SK-N-SH treated with all-trans-retinoic acid at 6 μM for 48 hours (cell line): ENCODE data around the gene LITAF.

Experiments
- ARNTL ChIP-seq: fragments of 450-650 bp; formaldehyde crosslinking; IDR thresholded peaks from 2 replicates; pipeline ENCODE4 v1.5.0; 2020; ENCODE audit warnings: low read depth, mild to moderate bottlenecking, moderate library complexity, borderline replicate concordance
- CREB5 ChIP-seq: fragments of 250-450 bp; sonication (Bioruptor Pico); IDR thresholded peaks from 2 replicates; pipeline ENCODE4 v1.5.1; 2020; ENCODE audit warnings: low read depth, mild to moderate bottlenecking, moderate library complexity
- CSDC2 ChIP-seq: fragments of 250-450 bp; sonication (Bioruptor Pico); IDR thresholded peaks from 2 replicates; pipeline ENCODE4 v1.5.0; 2020; ENCODE audit warnings: mild to moderate bottlenecking, moderate library complexity
- CSRNP3 ChIP-seq: fragments of 250-450 bp; sonication (Bioruptor Pico); IDR thresholded peaks from 2 replicates; pipeline ENCODE4 v1.5.1; 2021; ENCODE audit warnings: mild to moderate bottlenecking, moderate library complexity
- OSR1 ChIP-seq: fragments of 250-450 bp; sonication (Bioruptor Pico); IDR thresholded peaks from 2 replicates; pipeline ENCODE4 v1.8.0; 2022; ENCODE audit warnings: moderate library complexity, mild to moderate bottlenecking, inconsistent platforms
- PPARA ChIP-seq: fragments of 250-450 bp; sonication (Bioruptor Pico); IDR thresholded peaks from 2 replicates; pipeline ENCODE4 v1.5.0; 2020; ENCODE audit warnings: mild to moderate bottlenecking, borderline replicate concordance
- RARB ChIP-seq: fragments of 250-450 bp; sonication (Bioruptor Pico); IDR thresholded peaks from 2 replicates; pipeline ENCODE4 v1.8.0; 2021; ENCODE audit warnings: mild to moderate bottlenecking, moderate library complexity
- ZC3H10 ChIP-seq: fragments of 250-450 bp; sonication (Bioruptor Pico); IDR thresholded peaks from 2 replicates; pipeline ENCODE4 v1.5.1; 2021; ENCODE audit warnings: mild to moderate bottlenecking, moderate library complexity
- ZFP30 ChIP-seq: fragments of 450-650 bp; formaldehyde crosslinking; IDR thresholded peaks from 2 replicates; pipeline ENCODE4 v1.5.0; 2022; ENCODE audit warnings: mild to moderate bottlenecking, moderate library complexity

- TF ChIP-seq ZC3H10 (no peak), CSRNP3 (CRISPR knock-in tag) (no peak), OSR1 (CRISPR knock-in tag) (no peak), PPARA (no peak), CREB5 (CRISPR knock-in tag) (no peak), ZFP30 (CRISPR knock-in tag) (no peak), CSDC2 (CRISPR knock-in tag) (no peak), RARB (CRISPR knock-in tag) (no peak), ARNTL (CRISPR knock-in tag) (no peak)
These were observed 19.2 kb upstream of the LITAF start for GRCh38 chr16:11605891-11606290.
